Endothelial cell of umbilical vein (primary cell): Measurements from ENCODE around the gene ST8SIA1. TPM values are rescaled to one million over a fixed set of nuclear protein-coding genes. Genes with fewer than 3 reads are reported as not detected.

ENCODE experiments used
- BruUV-seq: library from RNA; stranded (reverse); fragments of 400-500 nt; replicated peaks from 2 replicates; lab custom pipeline; 2021; lab: Mats Ljungman, UMichigan
- CTCF ChIA-PET: fragments of 300-600, 350-600 bp; sonication (Branson Sonifier 250); formaldehyde crosslinking; loops from one replicate; lab custom pipeline; 2021; ENCODE audit warnings: antibody characterized with exemption, inconsistent platforms; lab: Charles Lee
- POLR2A ChIA-PET: fragments of 300-600, 350-600 bp; sonication (Branson Sonifier 250); formaldehyde crosslinking; loops from one replicate; lab custom pipeline; 2021; ENCODE audit warnings: antibody characterized with exemption, inconsistent platforms; lab: Charles Lee
- DNase-seq: peaks from one replicate; pipeline ENCODE4 v3.0.0-alpha.2; 2011; ENCODE audit warnings: low read depth, low spot score
- FAIRE-seq: peaks from 2 replicates; lab custom pipeline; 2011; peaks lifted over from hg19 to GRCh38; lab: Jason Lieb, UNC
- H2AFZ ChIP-seq: 2 replicates; pipeline ENCODE4 v1.6.0; 2012; ENCODE audit warnings: low read depth, low read length, control low read depth, inconsistent platforms
- H3K27ac ChIP-seq: 2 replicates; pipeline ENCODE4 v1.5.1; 2011; ENCODE audit warnings: low read depth, mild to moderate bottlenecking, control low read depth, low read length, moderate library complexity; ENCODE audit not compliant: insufficient read depth
- H3K27me3 ChIP-seq, 2 experiments: 2 replicates each; pipeline versions ENCODE4 v1.6.0 to v1.6.1; 2011; ENCODE audit warnings: low read length in 2 of 2, mixed read lengths in 1 of 2; ENCODE audit not compliant: control insufficient read depth in 2 of 2, insufficient read depth in 2 of 2
- H3K36me3 ChIP-seq, 2 experiments: 2 replicates in 1 of 2; 3 replicates in 1 of 2; pipeline ENCODE4 v1.5.1; 2011; ENCODE audit warnings: low read length in 2 of 2, mild to moderate bottlenecking in 1 of 2, moderate library complexity in 1 of 2; ENCODE audit not compliant: control insufficient read depth in 2 of 2, insufficient read depth in 2 of 2; ENCODE audit errors: extremely low read depth in 1 of 2
- H3K4me1 ChIP-seq: 3 replicates; pipeline ENCODE4 v1.5.1; 2011; ENCODE audit warnings: mild to moderate bottlenecking, low read length; ENCODE audit not compliant: control insufficient read depth, insufficient read depth; ENCODE audit errors: extremely low read depth
- H3K4me2 ChIP-seq: 2 replicates; pipeline ENCODE4 v1.6.1; 2011; ENCODE audit warnings: low read length, control low read depth, mixed read lengths; ENCODE audit not compliant: insufficient read depth
- H3K4me3 ChIP-seq, 3 experiments: fragments of 200-600 bp in 1 of 3; sonication (generic), shearing (Covaris generic) in 1 of 3; replicated peaks in 1 of 3; 2 replicates each; pipeline ENCODE4 v1.5.1; 2011 to 2016; ENCODE audit warnings: control low read depth in 3 of 3, low read length in 3 of 3, mild to moderate bottlenecking in 2 of 3, inconsistent platforms in 1 of 3, low read depth in 1 of 3, moderate library complexity in 1 of 3; ENCODE audit not compliant: insufficient read depth in 1 of 3
- H3K79me2 ChIP-seq: 2 replicates; pipeline ENCODE4 v1.6.0; 2012; ENCODE audit warnings: low read length, inconsistent platforms; ENCODE audit not compliant: control insufficient read depth, insufficient read depth
- H3K9ac ChIP-seq: replicated peaks from 2 replicates; pipeline ENCODE3; 2011; ENCODE audit warnings: low read length, control low read depth; ENCODE audit not compliant: insufficient read depth; ENCODE audit errors: extremely low read depth
- H3K9me1 ChIP-seq: replicated peaks from 3 replicates; pipeline ENCODE4 v1.6.0; 2011; ENCODE audit warnings: mild to moderate bottlenecking, low read length; ENCODE audit not compliant: control insufficient read depth, insufficient read depth; ENCODE audit errors: extremely low read depth
- H3K9me3 ChIP-seq: replicated peaks from 2 replicates; pipeline ENCODE4 v1.5.1; 2012; ENCODE audit warnings: low read length, inconsistent platforms; ENCODE audit not compliant: control insufficient read depth, insufficient read depth
- H4K20me1 ChIP-seq: replicated peaks from 2 replicates; pipeline ENCODE3; 2011; ENCODE audit warnings: mild to moderate bottlenecking, low read length; ENCODE audit not compliant: control insufficient read depth, insufficient read depth; ENCODE audit errors: extremely low read depth
- EZH2 ChIP-seq: IDR thresholded peaks from 2 replicates; pipeline ENCODE4 v1.6.1; 2012; ENCODE audit warnings: borderline replicate concordance, low read depth, mild to moderate bottlenecking, moderate library complexity, low read length, inconsistent platforms; ENCODE audit not compliant: severe bottlenecking
- FOS ChIP-seq: IDR thresholded peaks from 2 replicates; pipeline ENCODE4 v1.6.1; 2011; ENCODE audit warnings: mild to moderate bottlenecking, low read length, moderate library complexity, borderline replicate concordance; ENCODE audit not compliant: insufficient read depth
- GATA2 ChIP-seq: IDR thresholded peaks from 2 replicates; pipeline ENCODE4 v1.7.0; 2011; ENCODE audit warnings: low read depth, mild to moderate bottlenecking, moderate library complexity, mixed read lengths, low read length; ENCODE audit not compliant: insufficient read length, insufficient read depth
- JUN ChIP-seq: IDR thresholded peaks from 2 replicates; pipeline ENCODE4 v1.6.1; 2011; ENCODE audit warnings: borderline replicate concordance, low read depth; ENCODE audit not compliant: insufficient read length, insufficient read depth
- MAX ChIP-seq: IDR thresholded peaks from 2 replicates; pipeline ENCODE4 v1.6.1; 2011; ENCODE audit not compliant: insufficient read depth, insufficient read length
- MYC ChIP-seq: IDR thresholded peaks from one replicate; pipeline ENCODE4 v1.6.1; 2011; ENCODE audit warnings: mild to moderate bottlenecking, low read depth, low read length
- POLR2A ChIP-seq: IDR thresholded peaks from 2 replicates; pipeline ENCODE4 v1.6.1; 2012; ENCODE audit warnings: low read depth, mild to moderate bottlenecking, control low read depth, low read length
- POLR2AphosphoS5 ChIP-seq: IDR thresholded peaks from 2 replicates; pipeline ENCODE4 v1.6.1; 2012; ENCODE audit warnings: low read depth, mild to moderate bottlenecking, control low read depth, low read length, moderate library complexity; ENCODE audit not compliant: insufficient read depth
- dilution Hi-C: fragments of 300-500 bp; cut with MboI; formaldehyde crosslinking; loops from one replicate; pipeline ENCODE4 v1.15.0; 2019; ENCODE audit warnings: low sequenced_read_pairs; ENCODE audit not compliant: extremely low pct_ligation_motif_present
- intact Hi-C: fragments of 100-400 bp; cut with micrococcal nuclease; formaldehyde crosslinking; loops from one replicate; pipeline ENCODE4 v1.10.0; 2022
- polyA plus RNA-seq, 4 experiments: library from polyadenylated mRNA; depleted of rRNA in 3 of 4; stranded (reverse) in 3 of 4; unstranded in 1 of 4; fragments of >200 nt; gene quantifications; 2 replicates each; pipeline versions ENCODE4 v1.2.1 to v1.2.3, GENCODE V29; 2011 to 2012; ENCODE audit warnings: missing spikeins in 1 of 4
- total RNA-seq: library from RNA; stranded (reverse); gene quantifications from 2 replicates; pipeline ENCODE4 v1.2.3, GENCODE V29; 2021
- TF ChIP-seq, protein P1 (sequence below), 2 donors: IDR thresholded peaks; 1 replicate in 1 of 2; 2 replicates in 1 of 2; pipeline ENCODE4 v1.5.1; 2011; ENCODE audit warnings: low read length in 2 of 2, mild to moderate bottlenecking in 2 of 2, moderate library complexity in 2 of 2, control low read depth in 1 of 2, inconsistent platforms in 1 of 2, low read depth in 1 of 2; ENCODE audit not compliant: insufficient read depth in 1 of 2; ENCODE audit errors: extremely low read depth in 1 of 2

The ST8SIA1 gene
- total and polyA plus RNA-seq, 2 donors (not counting 3 experiments of a cell fraction or from before 2014, with no cell fraction given), result not detected

- H4K20me1 ChIP-seq, result no peaks in the 10 kb centered on the region
- H3K9ac ChIP-seq, result no peak overlapping the region
- DNase-seq (no peak), FAIRE-seq (no peak)
- TF ChIP-seq POLR2A, result no peak
- TF ChIP-seq, protein P1, sequence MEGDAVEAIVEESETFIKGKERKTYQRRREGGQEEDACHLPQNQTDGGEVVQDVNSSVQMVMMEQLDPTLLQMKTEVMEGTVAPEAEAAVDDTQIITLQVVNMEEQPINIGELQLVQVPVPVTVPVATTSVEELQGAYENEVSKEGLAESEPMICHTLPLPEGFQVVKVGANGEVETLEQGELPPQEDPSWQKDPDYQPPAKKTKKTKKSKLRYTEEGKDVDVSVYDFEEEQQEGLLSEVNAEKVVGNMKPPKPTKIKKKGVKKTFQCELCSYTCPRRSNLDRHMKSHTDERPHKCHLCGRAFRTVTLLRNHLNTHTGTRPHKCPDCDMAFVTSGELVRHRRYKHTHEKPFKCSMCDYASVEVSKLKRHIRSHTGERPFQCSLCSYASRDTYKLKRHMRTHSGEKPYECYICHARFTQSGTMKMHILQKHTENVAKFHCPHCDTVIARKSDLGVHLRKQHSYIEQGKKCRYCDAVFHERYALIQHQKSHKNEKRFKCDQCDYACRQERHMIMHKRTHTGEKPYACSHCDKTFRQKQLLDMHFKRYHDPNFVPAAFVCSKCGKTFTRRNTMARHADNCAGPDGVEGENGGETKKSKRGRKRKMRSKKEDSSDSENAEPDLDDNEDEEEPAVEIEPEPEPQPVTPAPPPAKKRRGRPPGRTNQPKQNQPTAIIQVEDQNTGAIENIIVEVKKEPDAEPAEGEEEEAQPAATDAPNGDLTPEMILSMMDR (IDR thresholded peaks at IDR 0.05; ENCODE audit: extremely low read depth in 1 of 2, insufficient read depth in 1 of 2, low read depth in 1 of 2, low read length in 2 of 2), result no peak
- no peak for TF ChIP-seq MYC
- no peak for TF ChIP-seq FOS
- no peak for TF ChIP-seq POLR2AphosphoS5
- TF ChIP-seq EZH2, result no peak
- no peak for TF ChIP-seq JUN
- no peak for TF ChIP-seq MAX
- TF ChIP-seq GATA2, result no peak
- no peak overlapping the region for H3K4me2 ChIP-seq
- no peak overlapping the region for H2AFZ ChIP-seq
- dilution Hi-C loops (no loop called here), intact Hi-C loops (no loop called here)
- no peaks in the 10 kb centered on the region for H3K4me1 ChIP-seq
- no TSS peak for BruUV-seq
- POLR2A ChIA-PET, result no interaction called here
- H3K79me2 ChIP-seq, result no peaks in the 10 kb centered on the region
- no peaks in the 10 kb centered on the region for H3K9me1 ChIP-seq
- H3K36me3 ChIP-seq, result no peaks in the 10 kb centered on the region
- H3K27ac ChIP-seq, result no peak overlapping the region
- no peak overlapping the region for H3K4me3 ChIP-seq
- H3K9me3 ChIP-seq, result no peaks in the 10 kb centered on the region
- CTCF ChIA-PET, result interaction anchor here (0.7 to 1.3 kb wide), 2 partner anchors 9 to 30 kb away, joined by 3 read pairs; no protein-coding TSS in a partner anchor
- peaks cover 10% of the 10 kb centered on the region in 2 experiments for H3K27me3 ChIP-seq
Measured at GRCh38 chr12:22312336-22312735, 22.2 kb downstream of the ST8SIA1 start.
